ENCODE results near the gene ZNF778. TPM values are rescaled to one million over a fixed set of nuclear protein-coding genes. Genes with fewer than 3 reads are reported as not detected.

The ZNF778 gene
- total and polyA plus RNA-seq, 2 donors (not counting 1 experiment from before 2014, with no cell fraction given), result 2.2 to 13.4 TPM

- TF ChIP-seq EZH2 (IDR thresholded peaks at IDR 0.05; ENCODE audit: borderline replicate concordance, insufficient read depth, low read depth, low read length, poor library complexity, severe bottlenecking) (no peak), CTCF (IDR thresholded peaks at IDR 0.05) (no peak)
- ChIA-PET POLR2A (interaction anchor here (1.0 to 1.3 kb wide), 5 partner anchors 30 to 472 kb away, joined by 3 to 6 read pairs (median 4); partner anchors contain the start of gene APRT), CTCF (interaction anchor here (0.9 to 2.1 kb wide), 9 partner anchors 23 to 480 kb away, joined by 3 to 25 read pairs (median 6); partner anchors contain the start of genes APRT and TRAPPC2L)
- 0% methylated on average over 7 of the region's 11 CpGs for WGBS (ENCODE audit: insufficient coverage)
- Histone ChIP-seq H4K20me1 (ENCODE audit: control insufficient read depth, insufficient read depth, low read length, poor library complexity, severe bottlenecking) (no peaks in the 10 kb centered on the region), H3K27ac (ENCODE audit: low read length in 2 of 2) (peak overlapping the region; percentile 81 to 92), H3K9me3 (ENCODE audit: control extremely low read depth in 1 of 3, control insufficient read depth in 2 of 3, insufficient read depth in 1 of 3, low read length in 2 of 3) (no peaks in the 10 kb centered on the region), H3K4me1 (ENCODE audit: control insufficient read depth in 2 of 2, insufficient read depth in 2 of 2, low read length in 2 of 2) (peaks cover 12 to 17% of the 10 kb centered on the region in 2 donors), H3K4me2 (replicated peaks; ENCODE audit: low read depth, low read length, poor library complexity, severe bottlenecking) (peak overlapping the region; percentile 97), H3K9ac (ENCODE audit: low read length) (peak overlapping the region; percentile 92), H2AFZ (ENCODE audit: insufficient read depth, low read depth, low read length, poor library complexity, severe bottlenecking) (peak overlapping the region; percentile 92), H3K27me3 (replicated peaks in 1 of 4; ENCODE audit: control extremely low read depth in 1 of 4, control insufficient read depth in 3 of 4, insufficient read depth in 4 of 4, low read length in 3 of 4) (no peaks in the 10 kb centered on the region), H3K4me3 (ENCODE audit: control extremely low read depth in 1 of 5, extremely low read depth in 1 of 5, insufficient read depth in 1 of 5, low read depth in 2 of 5, low read length in 4 of 5) (peak overlapping the region; percentile 80 to 92 (median 86)), H3K36me3 (replicated peaks in 1 of 2; ENCODE audit: control extremely low read depth in 1 of 2, control insufficient read depth in 1 of 2, extremely low read depth in 1 of 2, insufficient read depth in 2 of 2, low read length in 1 of 2) (peaks cover 0 to 13% of the 10 kb centered on the region in 2 experiments), H3K79me2 (ENCODE audit: control insufficient read depth, insufficient read depth, low read length) (peaks cover 22% of the 10 kb centered on the region)
- Mint-ChIP-seq H3K27me3 (no peaks in the 10 kb centered on the region), H3K9me3 (ENCODE audit: insufficient read depth) (no peaks in the 10 kb centered on the region), H3K4me3 (peak overlapping the region; percentile 80), H3K4me1 (peaks cover 19% of the 10 kb centered on the region), H3K27ac (peak overlapping the region; percentile 80)
- no peak for ATAC-seq (ENCODE audit: low read depth)
- intact Hi-C loops (cut with micrococcal nuclease), result loop anchor here (1.0 to 10.0 kb wide), 7 partner anchors 23 to 765 kb away; partner anchors contain the start of genes ACSF3, APRT, TRAPPC2L and ZFPM1
- DNase-seq, result no peak
These were observed 440 bp upstream of the ZNF778 start for GRCh38 chr16:89217138-89217387.

DNA sequence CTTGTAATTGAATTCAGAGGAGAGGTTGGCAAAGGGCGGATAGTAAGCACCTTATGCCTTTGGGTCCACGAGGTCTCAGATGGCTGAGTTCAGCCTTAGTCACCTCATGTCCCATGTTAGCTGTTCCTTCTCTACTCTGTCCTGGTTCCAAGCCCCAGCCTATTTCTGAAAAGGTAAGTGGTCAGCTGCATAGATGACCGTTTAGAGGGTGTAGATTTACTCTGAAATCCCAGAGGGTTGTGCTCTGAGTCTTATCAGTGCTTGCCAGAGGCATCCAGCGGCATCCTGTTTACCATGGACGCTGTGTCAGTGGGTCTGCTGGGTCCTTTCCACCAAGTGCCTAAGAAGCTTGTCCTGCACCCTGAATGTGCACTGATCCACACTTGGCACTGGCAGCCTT, 1.9 kb downstream of the ZNF778 start:
- 59% methylated on average over 3 of the region's 5 CpGs for WGBS (ENCODE audit: insufficient coverage)
- H3K4me3 Mint-ChIP-seq, result peak overlapping the region; percentile 60
- H4K20me1 ChIP-seq (ENCODE audit: control insufficient read depth, insufficient read depth, low read length, poor library complexity, severe bottlenecking), result no peaks in the 10 kb centered on the region
- H3K9me3 Mint-ChIP-seq (ENCODE audit: insufficient read depth), result no peaks in the 10 kb centered on the region
- ChIA-PET POLR2A (no interaction called here), CTCF (interaction anchor here (0.6 to 0.8 kb wide), 2 partner anchors 17 to 242 kb away, joined by 3 to 4 read pairs; no protein-coding TSS in a partner anchor)
- H3K79me2 ChIP-seq (ENCODE audit: control insufficient read depth, insufficient read depth, low read length), result peaks cover 18% of the 10 kb centered on the region
- no peaks in the 10 kb centered on the region for H3K27me3 Mint-ChIP-seq
- no peaks in the 10 kb centered on the region for H3K9me3 ChIP-seq (ENCODE audit: control extremely low read depth in 1 of 3, control insufficient read depth in 2 of 3, insufficient read depth in 1 of 3, low read length in 2 of 3)
- H3K36me3 ChIP-seq (replicated peaks in 1 of 2; ENCODE audit: control extremely low read depth in 1 of 2, control insufficient read depth in 1 of 2, extremely low read depth in 1 of 2, insufficient read depth in 2 of 2, low read length in 1 of 2), result peaks cover 1 to 29% of the 10 kb centered on the region in 2 experiments
- no peak for ATAC-seq (ENCODE audit: low read depth)
- TF ChIP-seq EZH2 (IDR thresholded peaks at IDR 0.05; ENCODE audit: borderline replicate concordance, insufficient read depth, low read depth, low read length, poor library complexity, severe bottlenecking) (no peak), CTCF (IDR thresholded peaks at IDR 0.05) (no peak)
- peaks cover 19% of the 10 kb centered on the region for H3K4me1 Mint-ChIP-seq
- peaks cover 12 to 17% of the 10 kb centered on the region in 2 donors for H3K4me1 ChIP-seq (ENCODE audit: control insufficient read depth in 2 of 2, insufficient read depth in 2 of 2, low read length in 2 of 2)
- H3K4me2 ChIP-seq (replicated peaks; ENCODE audit: low read depth, low read length, poor library complexity, severe bottlenecking), result no peak overlapping the region
- intact Hi-C loops (cut with micrococcal nuclease), result loop anchor here (5.0 to 10.0 kb wide), 2 partner anchors 125 to 767 kb away; partner anchors contain the start of genes ACSF3 and ZFPM1
- no peak for DNase-seq
- no peak overlapping the region for H3K4me3 ChIP-seq (ENCODE audit: control extremely low read depth in 1 of 5, extremely low read depth in 1 of 5, insufficient read depth in 1 of 5, low read depth in 2 of 5, low read length in 4 of 5)
- H2AFZ ChIP-seq (ENCODE audit: insufficient read depth, low read depth, low read length, poor library complexity, severe bottlenecking), result no peak overlapping the region
- no peak overlapping the region for H3K27ac ChIP-seq (ENCODE audit: low read length in 2 of 2)
- no peak overlapping the region for H3K27ac Mint-ChIP-seq
- no peak overlapping the region for H3K9ac ChIP-seq (ENCODE audit: low read length)
- no peaks in the 10 kb centered on the region for H3K27me3 ChIP-seq (replicated peaks in 1 of 4; ENCODE audit: control extremely low read depth in 1 of 4, control insufficient read depth in 3 of 4, insufficient read depth in 4 of 4, low read length in 3 of 4)

Measured in B cell (primary cell).